Colon (tissue), 2 donors: ENCODE results near the gene CEP70.
"Not testable (repeated sequence)": the region's sequence is repeated elsewhere in the genome, so short reads cannot be mapped to it uniquely, and the experiment has no call there.

ENCODE experiments used
- FAIRE-seq: peaks from 2 replicates; lab custom pipeline; 2012; peaks lifted over from hg19 to GRCh38; lab: Jason Lieb, UNC
- donor health status: control.
- donor health status: control.

The CEP70 gene, protein sequence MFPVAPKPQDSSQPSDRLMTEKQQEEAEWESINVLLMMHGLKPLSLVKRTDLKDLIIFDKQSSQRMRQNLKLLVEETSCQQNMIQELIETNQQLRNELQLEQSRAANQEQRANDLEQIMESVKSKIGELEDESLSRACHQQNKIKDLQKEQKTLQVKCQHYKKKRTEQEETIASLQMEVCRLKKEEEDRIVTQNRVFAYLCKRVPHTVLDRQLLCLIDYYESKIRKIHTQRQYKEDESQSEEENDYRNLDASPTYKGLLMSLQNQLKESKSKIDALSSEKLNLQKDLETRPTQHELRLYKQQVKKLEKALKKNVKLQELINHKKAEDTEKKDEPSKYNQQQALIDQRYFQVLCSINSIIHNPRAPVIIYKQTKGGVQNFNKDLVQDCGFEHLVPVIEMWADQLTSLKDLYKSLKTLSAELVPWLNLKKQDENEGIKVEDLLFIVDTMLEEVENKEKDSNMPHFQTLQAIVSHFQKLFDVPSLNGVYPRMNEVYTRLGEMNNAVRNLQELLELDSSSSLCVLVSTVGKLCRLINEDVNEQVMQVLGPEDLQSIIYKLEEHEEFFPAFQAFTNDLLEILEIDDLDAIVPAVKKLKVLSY

DNA sequence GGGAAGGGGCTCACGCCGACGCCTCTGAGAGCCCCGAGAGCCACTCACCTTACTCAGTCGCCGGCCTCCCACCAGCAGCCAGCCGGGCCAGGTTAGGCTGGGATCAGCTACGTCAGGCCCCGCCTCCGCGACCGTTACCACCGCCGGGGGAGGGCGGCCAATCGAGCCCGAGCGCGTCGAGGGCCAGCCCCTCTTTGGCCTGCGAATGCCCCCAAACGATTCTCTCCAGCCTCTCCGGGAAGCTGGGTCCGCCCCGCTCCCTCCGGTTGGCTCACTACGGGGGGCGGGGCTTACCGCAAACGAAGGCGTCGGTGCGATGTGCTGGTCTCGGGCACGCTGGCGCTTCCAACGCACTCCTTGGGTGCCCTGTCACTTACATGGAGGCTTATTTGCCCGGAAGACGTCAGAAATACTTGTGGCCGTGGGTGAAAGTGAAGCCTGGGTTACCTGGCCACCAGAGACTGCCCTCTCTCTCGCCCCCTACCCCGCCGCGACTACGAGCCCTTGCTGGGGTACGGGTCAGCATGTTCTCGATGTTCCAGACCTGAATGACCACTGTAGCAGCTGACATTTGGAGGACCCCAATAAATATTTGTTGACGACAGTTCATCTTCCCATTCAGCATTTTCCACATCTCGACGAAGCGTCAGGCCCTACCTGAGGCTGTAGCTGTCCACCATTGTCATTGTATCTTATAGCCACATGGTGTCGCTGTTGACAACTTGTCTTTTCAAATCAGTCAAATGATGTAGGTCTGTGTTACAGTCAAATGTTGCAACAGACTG lies at the start of gene CEP70:
Gene CEP70 (minus strand): TSS at position 111 of the 785 bp plus-strand sequence. CDS start 21,333 bp downstream, outside the sequence.
- FAIRE-seq, result no peak

DNA sequence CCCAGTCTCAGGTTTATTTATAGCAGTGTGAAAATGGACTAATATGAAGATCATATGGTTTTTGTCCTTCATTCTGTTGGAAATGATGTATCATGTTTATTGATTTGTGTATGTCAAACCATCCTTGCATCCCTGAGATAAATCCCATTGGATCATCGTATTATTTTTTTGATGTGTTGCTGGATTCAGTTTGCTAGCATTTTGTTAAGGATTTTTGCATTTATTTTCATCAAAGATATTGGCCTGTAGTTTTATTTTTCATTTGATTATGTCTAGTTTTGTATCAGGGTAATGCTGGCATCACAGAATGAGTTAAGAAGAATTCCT lies 48.8 kb upstream of the CEP70 start:
- FAIRE-seq, result no peak

DNA sequence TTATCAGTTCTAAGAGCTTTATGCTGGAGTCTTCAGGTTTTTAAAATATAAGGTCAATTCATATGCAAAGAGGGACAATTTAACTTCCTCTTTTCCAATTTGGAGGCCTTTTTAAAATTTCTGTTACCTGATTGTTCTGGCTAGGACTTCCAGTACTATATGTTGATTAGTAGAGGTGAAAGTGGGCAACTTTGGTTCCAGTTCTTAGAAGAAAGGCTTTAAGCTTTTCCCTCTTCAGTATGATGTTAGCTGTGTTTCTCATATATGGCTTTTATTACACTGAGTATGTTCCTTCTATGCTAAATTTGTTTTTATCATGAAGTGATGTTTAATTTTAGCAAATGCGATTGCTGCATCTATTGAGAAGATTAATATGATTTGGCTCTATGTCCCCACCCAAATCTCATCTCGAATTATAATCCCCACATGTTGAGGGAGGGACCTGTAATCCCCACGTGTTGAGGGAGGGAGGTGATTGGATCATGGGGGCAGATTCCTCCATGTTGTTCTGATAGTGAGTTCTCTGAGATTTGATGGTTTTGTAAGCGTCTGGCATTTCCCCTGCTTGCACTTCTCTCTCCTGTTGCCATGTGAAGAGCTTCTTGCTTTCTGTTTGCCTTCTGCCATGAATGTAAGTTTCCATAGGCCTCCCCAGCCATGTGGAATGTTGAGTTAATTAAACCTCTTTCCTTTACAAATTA lies 48.3 kb upstream of the CEP70 start:
- no peak for FAIRE-seq

DNA sequence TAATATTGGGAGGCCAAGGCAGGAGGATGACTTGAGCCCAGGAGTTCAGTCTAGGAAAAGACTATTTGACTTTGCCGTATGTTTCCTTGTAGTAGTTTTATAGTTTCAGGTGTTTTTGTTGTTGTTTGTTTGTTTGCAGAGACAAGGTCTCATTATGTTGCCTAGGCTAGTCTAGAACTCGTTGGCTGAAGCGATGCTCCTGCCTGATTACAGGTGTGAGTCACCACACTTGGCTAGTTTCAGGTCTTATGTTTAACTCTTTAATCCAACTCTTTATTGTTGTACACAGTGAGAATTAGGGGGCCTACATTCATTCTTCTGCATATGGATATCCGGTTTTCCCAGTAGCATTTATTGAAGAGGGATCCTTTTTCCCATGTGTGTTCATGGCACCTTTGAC lies 46.5 kb upstream of the CEP70 start:
- FAIRE-seq, result no peak

DNA sequence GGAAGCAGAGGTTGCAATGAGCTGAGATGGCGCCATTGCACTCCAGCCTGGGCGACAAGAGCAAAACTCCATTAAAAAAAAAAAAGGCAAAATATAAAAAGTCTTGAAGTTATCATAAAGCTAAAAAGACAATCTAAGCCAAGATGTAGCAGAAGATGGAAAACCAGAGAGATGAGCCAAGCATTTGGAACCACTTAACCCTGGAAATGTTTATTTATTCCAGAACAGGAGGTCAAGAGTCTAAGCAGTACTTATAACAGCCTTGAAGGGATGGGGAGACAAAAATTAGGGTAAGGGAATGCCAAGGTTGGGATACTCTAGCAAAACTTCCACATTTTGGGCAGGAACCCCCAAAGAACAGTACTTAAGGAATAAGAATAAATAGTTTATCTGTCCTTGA lies 44.6 kb upstream of the CEP70 start:
- FAIRE-seq, result no peak

DNA sequence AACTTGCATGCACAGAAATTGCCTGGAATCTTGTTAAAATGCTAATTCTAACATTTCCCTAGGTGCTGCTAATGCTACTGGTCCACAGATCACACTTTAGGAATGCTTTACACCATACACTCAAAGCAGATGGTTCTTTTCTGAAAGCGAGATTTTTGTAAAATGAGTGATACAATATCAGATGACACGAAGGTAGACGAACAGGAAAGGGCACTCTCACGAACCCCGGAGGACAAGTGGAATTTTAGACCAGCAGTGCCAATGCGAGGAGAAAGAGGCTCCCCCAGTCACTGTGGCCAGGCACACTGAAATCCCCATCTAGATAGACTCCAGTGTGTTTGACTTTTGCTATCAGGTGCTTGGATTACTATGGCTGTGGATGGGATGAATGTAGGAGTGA lies 35.5 kb upstream of the CEP70 start:
- FAIRE-seq, result no peak

DNA sequence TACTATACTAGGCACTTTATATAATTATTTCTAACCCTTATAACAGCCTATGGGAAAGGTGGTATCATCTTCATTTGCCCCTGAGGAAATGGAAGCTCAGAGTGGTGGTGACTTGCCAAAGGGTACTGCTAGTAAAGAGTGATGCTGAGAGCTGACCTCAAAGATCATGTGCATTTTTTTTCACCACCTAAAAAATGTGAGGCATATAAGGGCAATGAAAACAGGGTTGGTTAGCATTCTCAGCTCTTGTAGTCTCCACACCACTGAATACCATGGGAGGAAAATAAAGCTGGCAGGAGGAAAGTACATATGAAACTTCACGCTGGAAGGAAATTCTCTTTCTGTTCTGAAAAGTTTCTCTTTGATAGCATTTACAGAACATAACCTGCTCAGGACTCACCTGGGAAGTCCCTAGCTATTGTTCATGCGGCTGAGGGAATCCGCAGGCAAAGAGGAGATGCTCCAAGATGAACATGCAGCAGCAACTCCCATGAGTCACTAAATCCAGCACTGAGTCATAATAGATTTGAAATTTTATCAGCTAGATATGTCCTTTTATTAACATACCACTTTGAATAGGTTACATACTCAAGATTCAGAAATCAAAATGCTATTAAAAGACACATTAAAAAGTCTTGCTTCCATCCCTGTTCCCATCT lies 31.8 kb upstream of the CEP70 start:
- no peak for FAIRE-seq

DNA sequence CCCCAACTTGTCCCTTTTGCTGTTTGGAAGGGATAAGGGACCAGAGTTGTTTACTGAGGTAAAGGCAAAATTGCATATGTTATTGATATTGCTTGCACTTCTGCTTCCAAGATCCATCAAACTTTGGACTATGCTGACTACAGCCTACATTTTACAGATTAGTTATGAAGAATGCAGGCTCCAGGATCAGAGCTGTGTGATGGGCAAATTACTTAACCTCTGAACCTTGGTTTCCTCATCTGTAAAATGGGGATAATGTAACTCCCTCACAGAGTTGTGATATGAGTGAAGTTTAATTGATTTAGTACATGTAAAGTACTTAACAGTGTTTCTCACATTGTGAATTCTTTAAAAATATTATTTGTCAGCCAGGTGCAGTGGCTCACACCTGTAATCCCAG lies 30.5 kb upstream of the CEP70 start:
- FAIRE-seq, result no peak

DNA sequence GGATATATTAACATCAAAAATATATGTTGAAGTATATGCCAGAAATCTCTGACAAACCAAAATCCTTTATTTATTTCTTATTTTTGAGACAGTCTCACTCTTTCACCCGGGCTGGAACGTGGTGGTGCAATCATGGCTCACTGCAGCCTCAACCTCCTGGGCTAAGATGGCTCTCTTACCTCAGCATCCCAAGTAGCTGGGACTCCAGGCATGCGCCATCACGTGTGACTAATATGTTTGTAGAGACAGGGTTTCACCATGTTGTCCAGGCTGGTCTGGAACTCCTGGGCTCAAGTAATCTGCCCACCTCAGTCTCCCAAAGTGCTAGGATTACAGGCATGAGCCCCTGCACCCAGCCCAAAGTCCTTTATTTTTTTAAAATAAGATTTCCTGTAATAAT lies 26.4 kb upstream of the CEP70 start:
- FAIRE-seq, result no peak

DNA sequence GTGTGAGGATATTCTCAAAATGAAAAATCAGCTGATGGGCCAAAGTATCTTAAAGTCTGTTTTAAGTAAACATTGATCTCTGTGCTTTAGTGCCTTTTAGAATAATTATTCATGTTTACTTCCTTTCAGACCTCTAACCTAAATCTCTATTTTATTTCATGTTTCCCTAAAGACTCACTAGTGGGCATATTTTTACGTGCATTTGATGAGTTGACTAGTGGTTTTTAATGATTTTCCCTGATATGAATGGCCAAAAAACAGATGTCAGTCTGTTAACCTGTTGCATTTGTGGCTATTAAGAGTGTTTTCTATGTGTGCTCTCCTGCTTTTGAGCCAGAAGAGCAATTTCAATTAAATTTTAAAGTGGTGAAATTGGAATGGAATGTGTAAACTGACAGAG lies 21.4 kb upstream of the CEP70 start:
- no peak for FAIRE-seq

DNA sequence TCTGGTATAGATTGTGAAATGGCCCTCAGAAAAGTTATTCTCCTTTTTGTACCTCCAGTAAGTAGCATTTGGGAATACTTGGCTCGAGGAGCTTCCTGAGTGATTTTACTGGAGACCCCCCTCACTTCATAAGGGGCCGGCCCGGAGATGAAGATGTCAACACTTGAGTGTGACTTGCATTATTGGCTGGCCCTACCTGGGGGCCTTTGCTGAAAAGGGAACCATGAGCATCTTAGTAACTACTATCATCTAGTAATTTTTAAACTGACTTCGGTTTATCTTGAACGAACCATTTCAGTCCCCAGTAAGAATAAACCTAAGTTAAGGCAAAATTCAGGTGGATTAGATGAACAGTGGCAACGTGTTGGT lies 15.8 kb upstream of the CEP70 start:
- FAIRE-seq, result no peak

DNA sequence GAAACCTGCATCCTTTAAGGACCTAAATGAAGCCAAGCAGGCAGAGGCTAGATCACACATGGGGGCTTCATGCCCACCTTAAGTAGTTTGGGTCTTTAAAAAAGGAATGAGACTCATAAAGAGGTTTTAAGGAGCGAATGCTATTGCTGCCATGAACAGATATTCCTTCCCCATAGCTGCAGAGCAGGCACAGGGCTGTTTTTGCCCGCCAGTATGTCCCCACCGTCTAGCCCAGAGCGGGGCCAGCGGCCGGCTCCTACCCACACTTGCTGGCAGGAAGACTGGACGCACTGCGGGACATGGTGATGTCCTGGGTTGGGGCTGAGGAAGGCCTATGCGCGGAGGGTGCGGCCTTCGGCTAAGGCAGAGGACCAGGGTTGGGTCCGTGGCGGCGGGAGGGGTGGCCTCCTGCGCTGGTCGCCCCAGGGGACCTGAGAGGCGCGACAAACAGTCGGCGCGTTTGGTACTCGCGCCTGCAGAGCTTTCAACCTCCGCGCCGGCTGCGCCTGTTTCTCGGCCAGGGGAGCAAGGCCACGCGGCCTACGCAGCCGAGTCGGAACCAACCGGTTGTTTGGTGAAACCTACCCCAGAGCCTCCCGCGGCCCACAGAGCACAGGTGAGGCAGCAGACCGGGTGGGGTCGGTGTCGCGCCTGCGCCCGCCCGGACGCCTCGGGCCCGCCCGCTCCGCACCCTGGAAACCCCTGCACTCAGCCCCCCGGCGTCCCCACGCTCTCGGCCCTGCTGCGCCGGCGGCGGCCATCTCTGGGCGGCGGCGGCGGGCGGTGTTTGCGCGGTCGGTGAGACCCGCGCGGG lies 14.5 kb upstream of the CEP70 start, which contains the start of gene FAIM:
Gene FAIM (plus strand): TSS at position 450 of the 814 bp plus-strand sequence. CDS start 10,956 bp downstream, outside the sequence.
- FAIRE-seq, result no peak

DNA sequence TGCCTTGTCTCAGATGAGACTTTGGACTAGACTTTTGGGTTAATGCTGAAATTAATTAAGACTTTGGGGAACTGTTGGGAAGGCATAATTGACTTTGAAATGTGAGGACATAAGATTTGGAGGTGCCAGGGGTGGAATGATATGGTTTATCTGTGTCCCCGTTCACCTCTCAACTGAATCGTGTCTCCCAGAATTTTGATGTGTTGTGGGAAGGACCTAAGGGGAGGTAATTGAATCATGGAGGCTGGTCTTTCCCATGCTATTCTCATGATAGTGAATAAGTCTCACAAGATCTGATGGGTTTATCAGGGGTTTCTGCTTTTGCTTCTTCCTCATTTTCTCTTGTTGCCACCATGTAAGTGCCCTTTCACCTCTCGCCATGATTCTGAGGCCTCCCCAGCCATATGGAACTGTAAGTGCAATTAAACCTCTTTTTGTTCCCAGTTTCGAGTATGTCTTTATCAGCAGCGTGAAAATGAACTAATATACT lies 10.1 kb upstream of the CEP70 start:
- FAIRE-seq, result not testable (repeated sequence)

DNA sequence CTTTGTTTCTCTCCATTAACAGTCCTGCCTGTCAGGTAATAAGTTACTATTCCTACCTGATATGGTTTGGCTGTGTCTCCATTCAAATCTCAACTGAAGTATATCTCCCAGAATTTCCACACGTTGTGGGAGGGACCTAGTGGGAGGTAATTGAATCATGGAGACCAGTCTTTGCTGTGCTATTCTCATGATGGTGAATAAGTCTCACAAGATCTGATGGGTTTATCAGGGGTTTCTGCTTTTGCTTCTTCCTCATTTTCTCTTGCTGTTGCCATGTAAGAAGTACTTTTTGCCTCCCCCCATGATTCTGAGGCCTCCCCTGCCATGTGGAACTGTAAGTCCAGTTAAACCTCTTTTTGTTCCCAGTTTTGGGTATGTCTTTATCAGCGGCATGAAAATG lies 7.6 kb upstream of the CEP70 start:
- not testable (repeated sequence) for FAIRE-seq

DNA sequence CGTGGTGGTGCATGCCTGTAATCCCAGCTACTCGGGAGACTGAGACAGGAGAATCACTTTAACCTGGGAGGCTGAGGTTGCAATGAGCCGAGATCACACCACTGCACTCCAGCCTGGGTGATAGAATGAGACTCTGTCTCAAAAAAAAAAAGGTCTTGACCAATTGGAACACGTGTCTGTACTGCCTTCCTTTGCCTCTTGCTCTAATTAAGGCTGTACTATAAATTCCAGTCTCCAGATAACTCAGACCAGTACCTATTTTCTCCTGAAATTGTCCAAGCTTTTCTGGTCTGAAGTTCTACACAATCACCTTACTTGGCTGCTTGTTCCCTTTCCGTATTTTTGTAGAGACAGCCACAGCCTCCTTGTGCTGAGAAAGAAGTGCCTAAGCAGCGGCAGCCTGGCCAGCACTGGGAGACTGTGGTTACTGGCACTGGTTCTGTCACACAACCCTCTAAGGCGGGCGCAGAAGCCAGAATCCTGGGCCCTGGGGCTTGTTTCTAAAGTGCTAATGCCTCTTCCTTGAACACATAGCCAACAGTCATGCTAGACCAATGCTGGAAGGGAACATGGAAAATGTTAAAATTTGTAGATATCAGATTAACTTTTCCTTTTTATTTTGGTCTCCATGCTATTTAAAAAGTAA lies 6.2 kb upstream of the CEP70 start:
- FAIRE-seq, result no peak

DNA sequence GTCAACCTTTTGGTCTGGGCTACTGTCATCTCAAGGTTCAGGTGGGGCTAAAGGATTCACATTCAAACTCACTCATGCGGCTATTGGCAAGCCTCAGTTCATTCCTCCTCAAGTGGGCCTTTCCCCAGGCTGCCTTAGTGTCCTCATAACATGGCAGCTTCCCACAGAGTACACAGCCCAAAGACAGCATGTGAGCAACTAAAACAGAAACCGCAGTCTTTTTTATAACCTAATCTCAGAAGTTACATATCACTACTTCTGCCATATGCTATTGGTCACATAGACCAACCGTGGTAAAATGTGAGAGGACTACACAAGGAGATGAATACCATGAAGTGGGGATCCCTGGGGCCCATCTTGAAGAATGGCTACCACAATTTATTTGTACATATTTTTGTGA lies 4.5 kb upstream of the CEP70 start:
- FAIRE-seq, result no peak

DNA sequence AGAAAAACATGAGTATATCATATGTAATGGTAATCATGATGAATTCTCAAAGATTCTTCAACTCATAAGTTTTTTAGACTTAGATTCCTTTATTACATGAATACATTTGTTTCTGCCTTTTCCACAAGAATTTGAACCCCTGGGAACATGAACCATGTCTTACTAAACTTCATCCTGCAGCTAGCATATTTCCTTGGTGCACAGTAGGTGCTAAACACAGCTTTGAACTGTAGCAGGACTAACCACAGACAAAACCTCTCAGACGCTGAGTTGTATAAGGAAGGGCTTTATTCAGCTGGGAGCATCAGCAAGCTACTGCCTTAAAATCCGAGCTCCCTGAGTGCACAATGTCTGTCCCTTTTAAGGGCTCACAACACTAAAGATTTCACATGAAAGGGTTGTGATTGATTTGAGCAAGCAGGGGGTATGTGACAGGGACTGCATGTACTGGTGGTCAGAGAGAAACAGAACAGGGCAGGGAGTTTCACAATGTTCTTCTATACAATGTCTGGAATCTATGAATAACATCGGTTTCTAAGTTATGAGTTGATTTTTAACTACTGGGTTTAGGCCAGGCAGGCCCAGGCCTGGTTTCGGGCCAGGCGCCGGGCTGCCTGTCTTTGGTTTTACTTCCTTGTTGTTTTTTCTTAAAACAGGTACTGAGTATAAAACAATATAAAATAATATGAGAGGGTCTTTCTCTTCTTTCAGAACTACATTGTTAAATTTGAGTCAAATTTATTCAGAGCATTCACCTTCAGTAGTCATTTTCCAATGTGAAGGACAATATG lies 3.3 kb upstream of the CEP70 start:
- FAIRE-seq, result not testable (repeated sequence)

DNA sequence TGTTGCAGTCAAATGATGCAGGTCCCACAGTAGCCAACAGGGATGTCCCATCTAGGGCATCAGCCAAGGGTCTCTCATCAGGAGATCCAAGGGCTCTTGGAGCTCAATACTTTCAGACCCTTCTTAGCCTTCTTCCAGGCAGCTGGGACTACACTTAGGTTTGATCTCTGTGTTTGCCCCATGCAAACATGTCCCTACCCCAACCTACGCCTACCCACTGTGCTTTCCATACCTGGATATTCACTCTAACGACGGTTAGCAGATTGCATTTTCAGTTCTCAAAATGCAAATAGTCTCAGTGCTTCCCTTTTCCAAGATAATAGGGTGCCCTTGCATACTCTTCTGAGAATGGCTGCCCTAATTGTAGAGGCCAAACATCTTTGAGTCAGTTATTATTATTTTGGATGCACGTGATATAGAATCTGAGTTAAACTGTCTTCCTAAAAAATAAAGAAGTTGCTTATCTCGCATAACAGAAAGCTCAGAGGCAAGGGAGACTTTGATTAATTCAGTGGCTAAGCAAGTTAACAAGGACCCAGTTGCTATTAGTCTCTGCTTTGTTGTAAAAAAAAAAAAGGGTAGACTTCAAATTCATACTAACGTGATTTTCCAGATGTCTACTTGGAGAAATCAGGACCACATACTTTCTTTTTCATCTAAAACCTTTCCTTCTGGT lies 1.0 kb upstream of the CEP70 start:
- no peak for FAIRE-seq
